ENCODE measurements around the gene AVP. TPM values are rescaled to one million over a fixed set of nuclear protein-coding genes. Genes with fewer than 3 reads are reported as not detected.
"Not testable (repeated sequence)": the region's sequence is repeated elsewhere in the genome, so short reads cannot be mapped to it uniquely, and the experiment has no call there.

AVP gene
- total RNA-seq, 2 donors from 2014 or later: 3.1 TPM; not detected in 1

- intact Hi-C loops (cut with DNase I): no loop called here
- TF ChIP-seq POLR2AphosphoS5 (IDR thresholded peaks at IDR 0.05) (no peak), CTCF (IDR thresholded peaks at IDR 0.05) (no peak), POLR2A (IDR thresholded peaks at IDR 0.05) (no peak)
- no peak for DNase-seq (ENCODE audit: low spot score)
- Histone ChIP-seq H3K4me3 (no peak overlapping the region), H3K4me1 (replicated peaks) (no peaks in the 10 kb centered on the region), H3K27ac (no peak overlapping the region), H3K27me3 (replicated peaks; ENCODE audit: insufficient read depth) (no peaks in the 10 kb centered on the region), H3K9me3 (no peaks in the 10 kb centered on the region), H3K36me3 (no peaks in the 10 kb centered on the region)
- 63% methylated on average over 4 of the region's 4 CpGs for WGBS
Observed at GRCh38 chr20:3129094-3129493, 44.6 kb upstream of the AVP start.

- no peaks in the 10 kb centered on the region for H3K4me1 ChIP-seq (replicated peaks)
- no peak for DNase-seq (ENCODE audit: low spot score)
- H3K27me3 ChIP-seq (replicated peaks; ENCODE audit: insufficient read depth): no peaks in the 10 kb centered on the region
- H3K4me3 ChIP-seq: no peak overlapping the region
- TF ChIP-seq POLR2AphosphoS5 (IDR thresholded peaks at IDR 0.05) (no peak), POLR2A (IDR thresholded peaks at IDR 0.05) (no peak), CTCF (IDR thresholded peaks at IDR 0.05) (no peak)
- H3K27ac ChIP-seq: no peak overlapping the region
- intact Hi-C loops (cut with DNase I): no loop called here
- H3K36me3 ChIP-seq: no peaks in the 10 kb centered on the region
- H3K9me3 ChIP-seq: no peaks in the 10 kb centered on the region
- 82% methylated on average over 8 of the region's 8 CpGs for WGBS
Observed at GRCh38 chr20:3128275-3128984, 43.9 kb upstream of the AVP start.

GRCh38 chr20:3126527-3126859 lies 42.0 kb upstream of the AVP start:
- H3K9me3 ChIP-seq: no peaks in the 10 kb centered on the region
- intact Hi-C loops (cut with DNase I): no loop called here
- 96% methylated on average over 1 of the region's 1 CpG for WGBS
- H3K27me3 ChIP-seq (replicated peaks; ENCODE audit: insufficient read depth): no peaks in the 10 kb centered on the region
- H3K36me3 ChIP-seq: no peaks in the 10 kb centered on the region
- no peak overlapping the region for H3K4me3 ChIP-seq
- no peak overlapping the region for H3K27ac ChIP-seq
- DNase-seq (ENCODE audit: low spot score): no peak
- TF ChIP-seq POLR2A (IDR thresholded peaks at IDR 0.05) (no peak), POLR2AphosphoS5 (IDR thresholded peaks at IDR 0.05) (no peak)
- no peaks in the 10 kb centered on the region for H3K4me1 ChIP-seq (replicated peaks)

- H3K27me3 ChIP-seq (replicated peaks; ENCODE audit: insufficient read depth); H3K4me3 ChIP-seq; intact Hi-C loops (cut with DNase I); H3K9me3 ChIP-seq; H3K4me1 ChIP-seq (replicated peaks); H3K36me3 ChIP-seq; DNase-seq (ENCODE audit: low spot score); H3K27ac ChIP-seq: not testable (repeated sequence)
- WGBS: 88% methylated on average over 25 of the region's 25 CpGs
Observed at GRCh38 chr20:3125776-3126526, 41.4 kb upstream of the AVP start.

GRCh38 chr20:3124773-3125560 lies 40.4 kb upstream of the AVP start:
- H3K9me3 ChIP-seq; H3K36me3 ChIP-seq; H3K4me1 ChIP-seq (replicated peaks); intact Hi-C loops (cut with DNase I); H3K27ac ChIP-seq; DNase-seq (ENCODE audit: low spot score); H3K4me3 ChIP-seq; H3K27me3 ChIP-seq (replicated peaks; ENCODE audit: insufficient read depth): not testable (repeated sequence)
- WGBS: 95% methylated on average over 40 of the region's 41 CpGs

GRCh38 chr20:3124163-3124562 lies 39.6 kb upstream of the AVP start:
- DNase-seq (ENCODE audit: low spot score); H3K27ac ChIP-seq; H3K27me3 ChIP-seq (replicated peaks; ENCODE audit: insufficient read depth); H3K4me3 ChIP-seq; intact Hi-C loops (cut with DNase I); H3K36me3 ChIP-seq; H3K9me3 ChIP-seq; H3K4me1 ChIP-seq (replicated peaks): not testable (repeated sequence)
- 98% methylated on average over 18 of the region's 18 CpGs for WGBS

Measured in prostate gland (tissue), 2 donors.